Smooth muscle cell (in vitro differentiated cells): ENCODE measurements around the gene TP63. TPM values are rescaled to one million over a fixed set of nuclear protein-coding genes. Genes with fewer than 3 reads are reported as not detected.

Source experiments
- DNase-seq: peaks from one replicate; lab custom pipeline; 2025; ENCODE audit not compliant: unreplicated experiment; lab: John Stamatoyannopoulos, UW
- H2AFZ ChIP-seq: fragments of 200-600 bp; sonication (generic); 2 replicates; pipeline ENCODE4 v1.6.0; 2016; ENCODE audit warnings: antibody characterized with exemption, low read depth, mild to moderate bottlenecking
- H3F3A ChIP-seq: fragments of 200-600 bp; sonication (generic); 2 replicates; pipeline ENCODE4 v1.6.0; 2017; ENCODE audit warnings: antibody characterized with exemption, low read depth
- H3K27ac ChIP-seq: fragments of 200-600 bp; sonication (generic); 2 replicates; pipeline ENCODE4 v1.5.1; 2016; ENCODE audit warnings: low read depth, mild to moderate bottlenecking
- H3K27me3 ChIP-seq: fragments of 200-600 bp; sonication (generic); 2 replicates; pipeline ENCODE4 v1.6.1; 2016; ENCODE audit warnings: low read depth, mild to moderate bottlenecking
- H3K36me3 ChIP-seq: fragments of 200-600 bp; sonication (generic); 2 replicates; pipeline ENCODE4 v1.5.1; 2016; ENCODE audit warnings: low read depth
- H3K4me1 ChIP-seq: fragments of 200-600 bp; sonication (generic); 2 replicates; pipeline ENCODE4 v1.5.1; 2016; ENCODE audit warnings: low read depth
- H3K4me2 ChIP-seq: fragments of 200-600 bp; sonication (generic); 2 replicates; pipeline ENCODE4 v1.6.0; 2016; ENCODE audit warnings: mild to moderate bottlenecking
- H3K4me3 ChIP-seq: fragments of 200-600 bp; sonication (generic); 2 replicates; pipeline ENCODE4 v1.5.1; 2016; ENCODE audit warnings: mild to moderate bottlenecking
- H3K79me2 ChIP-seq: fragments of 200-600 bp; sonication (generic); 2 replicates; pipeline ENCODE4 v1.6.0; 2016; ENCODE audit warnings: low read depth, mild to moderate bottlenecking
- H3K9ac ChIP-seq: fragments of 200-600 bp; sonication (generic); 2 replicates; pipeline ENCODE4 v1.6.0; 2016; ENCODE audit warnings: low read depth
- H3K9me3 ChIP-seq: fragments of 200-600 bp; sonication (generic); replicated peaks from 2 replicates; pipeline ENCODE4 v1.5.1; 2016; ENCODE audit warnings: low read depth
- H4K20me1 ChIP-seq: fragments of 200-600 bp; sonication (generic); 2 replicates; pipeline ENCODE4 v1.6.0; 2016; ENCODE audit warnings: low read depth
- WGBS: methylation state at CpG from one replicate; pipeline ENCODE4 v1.1.7; 2016; ENCODE audit warnings: low lambda C conversion rate; 5-methylcytosine and 5-hydroxymethylcytosine counted together
- polyA plus RNA-seq: library from polyadenylated mRNA; unstranded; fragments of >200 nt; fragmentation: Nextera tagmentation; extraction: Ambion mirVana; gene quantifications from 2 replicates; pipeline ENCODE4 v1.2.1, GENCODE V29; 2016
- total RNA-seq: library from RNA; depleted of rRNA; stranded (reverse); fragments of >200 nt; gene quantifications from 2 replicates; pipeline ENCODE4 v1.2.3, GENCODE V29; 2014
- TF ChIP-seq, protein P1 (sequence below): fragments of 200-600 bp; sonication (generic); IDR thresholded peaks from 2 replicates; pipeline ENCODE4 v1.5.1; 2017; ENCODE audit warnings: borderline replicate concordance, mild to moderate bottlenecking, antibody characterized with exemption; ENCODE audit not compliant: insufficient read depth, poor library complexity, severe bottlenecking

TP63 gene
- total and polyA plus RNA-seq, 2 experiments from 2014 or later = 1.9 to 27.1 TPM

DNA sequence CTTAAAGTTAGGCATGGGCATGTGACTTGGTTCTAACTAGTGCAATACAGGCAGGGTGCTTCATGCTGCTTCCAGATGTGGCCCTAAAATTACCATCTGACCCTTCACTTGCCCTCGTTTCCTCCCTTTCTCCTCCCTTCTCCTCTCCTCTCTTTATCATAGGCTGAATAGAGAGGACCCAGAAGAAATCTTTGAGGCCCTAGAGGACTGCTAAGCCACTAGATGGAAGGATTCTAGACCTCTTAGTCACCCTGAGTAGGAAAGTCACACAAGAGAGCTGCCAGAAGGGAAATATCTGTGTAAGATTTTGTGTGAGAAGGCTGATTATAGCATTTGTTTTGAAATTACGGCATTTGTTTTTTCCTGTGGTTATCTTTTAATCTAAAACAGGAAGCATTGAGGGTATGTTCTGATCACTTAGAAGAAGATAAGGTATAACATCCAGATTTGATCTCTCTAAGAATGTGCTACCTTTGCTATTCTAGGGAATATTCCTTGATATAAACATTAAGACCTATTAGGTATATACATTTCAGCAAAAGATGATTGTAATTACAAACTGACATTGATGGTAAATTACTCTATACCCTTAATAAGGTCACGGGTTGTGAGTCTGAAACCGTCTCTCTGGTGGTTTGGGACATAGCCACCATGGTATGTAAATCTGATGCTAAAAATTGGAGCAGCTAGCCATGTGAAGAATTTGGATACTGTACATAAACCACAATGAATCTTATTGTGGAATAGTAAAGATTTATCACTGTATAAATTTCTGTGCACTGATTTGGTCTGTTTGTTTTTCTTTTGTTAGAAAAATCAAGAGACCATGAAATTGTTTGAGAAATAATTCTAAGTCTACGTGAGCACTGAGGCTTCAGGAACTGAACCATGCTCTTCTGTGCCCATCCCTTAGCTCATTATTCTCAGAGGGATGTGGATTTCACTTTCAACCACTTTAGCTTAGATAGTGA, 84.1 kb downstream of the TP63 start:
- Histone ChIP-seq H3K27me3 (no peaks in the 10 kb centered on the region), H3K27ac (peak overlapping the region; percentile 31), H3K4me3 (no peak overlapping the region), H3K9ac (no peak overlapping the region), H4K20me1 (no peaks in the 10 kb centered on the region), H3K9me3 (no peaks in the 10 kb centered on the region), H3K36me3 (no peaks in the 10 kb centered on the region), H3K4me2 (peak overlapping the region; percentile 22), H3K79me2 (no peaks in the 10 kb centered on the region), H2AFZ (no peak overlapping the region), H3F3A (peaks cover 11% of the 10 kb centered on the region), H3K4me1 (peaks cover 9% of the 10 kb centered on the region)
- DNase-seq = no peak
- 54% methylated on average over 5 of the region's 5 CpGs for WGBS
- TF ChIP-seq, protein P1, sequence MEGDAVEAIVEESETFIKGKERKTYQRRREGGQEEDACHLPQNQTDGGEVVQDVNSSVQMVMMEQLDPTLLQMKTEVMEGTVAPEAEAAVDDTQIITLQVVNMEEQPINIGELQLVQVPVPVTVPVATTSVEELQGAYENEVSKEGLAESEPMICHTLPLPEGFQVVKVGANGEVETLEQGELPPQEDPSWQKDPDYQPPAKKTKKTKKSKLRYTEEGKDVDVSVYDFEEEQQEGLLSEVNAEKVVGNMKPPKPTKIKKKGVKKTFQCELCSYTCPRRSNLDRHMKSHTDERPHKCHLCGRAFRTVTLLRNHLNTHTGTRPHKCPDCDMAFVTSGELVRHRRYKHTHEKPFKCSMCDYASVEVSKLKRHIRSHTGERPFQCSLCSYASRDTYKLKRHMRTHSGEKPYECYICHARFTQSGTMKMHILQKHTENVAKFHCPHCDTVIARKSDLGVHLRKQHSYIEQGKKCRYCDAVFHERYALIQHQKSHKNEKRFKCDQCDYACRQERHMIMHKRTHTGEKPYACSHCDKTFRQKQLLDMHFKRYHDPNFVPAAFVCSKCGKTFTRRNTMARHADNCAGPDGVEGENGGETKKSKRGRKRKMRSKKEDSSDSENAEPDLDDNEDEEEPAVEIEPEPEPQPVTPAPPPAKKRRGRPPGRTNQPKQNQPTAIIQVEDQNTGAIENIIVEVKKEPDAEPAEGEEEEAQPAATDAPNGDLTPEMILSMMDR = no peak

DNA sequence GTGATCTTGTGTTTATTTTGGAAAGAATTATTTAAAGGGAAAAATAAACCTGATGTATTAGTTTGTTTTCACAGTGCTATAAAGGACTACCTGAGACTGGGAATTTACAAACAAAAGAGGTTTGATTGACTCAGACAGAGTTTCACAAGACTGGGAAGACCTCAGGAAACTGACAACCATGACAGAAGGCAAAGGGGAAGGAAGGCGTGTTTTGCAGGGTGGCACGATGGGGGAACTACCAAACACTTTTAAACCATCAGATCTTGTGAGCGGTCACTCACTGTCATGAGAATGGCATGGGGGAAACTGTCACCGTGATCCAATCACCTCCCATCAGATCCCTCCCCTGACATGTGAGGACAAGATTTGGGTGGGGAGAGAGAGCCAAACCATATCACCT, 87.0 kb downstream of the TP63 start:
- DNase-seq = no peak
- no peak overlapping the region for H3K9ac ChIP-seq
- no peaks in the 10 kb centered on the region for H3K36me3 ChIP-seq
- no peaks in the 10 kb centered on the region for H3K79me2 ChIP-seq
- H3K4me2 ChIP-seq = no peak overlapping the region
- no peak overlapping the region for H3K4me3 ChIP-seq
- H3K27ac ChIP-seq = no peak overlapping the region
- H3K9me3 ChIP-seq = no peaks in the 10 kb centered on the region
- TF ChIP-seq, protein P1 = no peak
- H3K27me3 ChIP-seq = no peaks in the 10 kb centered on the region
- no peak overlapping the region for H2AFZ ChIP-seq
- 77% methylated on average over 4 of the region's 4 CpGs for WGBS
- no peaks in the 10 kb centered on the region for H3F3A ChIP-seq
- H3K4me1 ChIP-seq = peaks cover 9% of the 10 kb centered on the region
- H4K20me1 ChIP-seq = no peaks in the 10 kb centered on the region

DNA sequence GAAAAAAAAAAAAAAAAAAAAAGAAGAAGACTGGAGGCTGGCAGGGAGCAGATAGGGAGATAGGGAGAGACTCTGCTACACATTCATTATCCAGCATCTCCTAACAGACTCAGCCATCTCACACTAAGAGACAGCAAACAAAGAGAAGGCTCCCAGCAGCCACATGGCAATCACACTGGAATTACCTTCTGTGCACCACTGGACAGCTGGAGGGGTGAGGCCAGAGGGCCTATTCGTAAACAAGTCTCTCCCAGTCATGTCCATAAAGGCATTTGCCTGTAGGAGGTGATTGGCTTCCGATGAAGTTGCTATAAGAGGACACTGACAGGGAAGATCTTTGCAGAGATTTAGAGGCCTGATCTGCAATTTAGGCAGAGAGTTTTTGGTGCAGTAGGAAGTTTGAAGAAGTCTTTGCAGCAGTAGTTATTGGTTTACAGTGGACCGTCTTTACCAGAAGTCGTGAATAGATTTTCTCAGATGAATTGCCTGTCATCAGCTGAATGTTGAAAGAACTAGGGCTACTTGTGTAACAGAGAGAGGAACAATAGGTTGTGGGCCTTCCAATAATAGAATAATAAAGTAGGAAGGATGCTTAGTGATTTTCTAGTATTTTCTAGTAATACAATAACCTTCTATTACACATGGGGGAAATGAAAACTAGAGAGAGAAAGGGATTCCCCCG, 89.7 kb downstream of the TP63 start:
- peaks cover 3% of the 10 kb centered on the region for H3K4me1 ChIP-seq
- no peaks in the 10 kb centered on the region for H3K9me3 ChIP-seq
- no peak overlapping the region for H3K9ac ChIP-seq
- no peaks in the 10 kb centered on the region for H3K27me3 ChIP-seq
- H3K36me3 ChIP-seq = no peaks in the 10 kb centered on the region
- DNase-seq = no peak
- no peaks in the 10 kb centered on the region for H3F3A ChIP-seq
- H4K20me1 ChIP-seq = no peaks in the 10 kb centered on the region
- H3K4me2 ChIP-seq = no peak overlapping the region
- no peak overlapping the region for H3K4me3 ChIP-seq
- H3K79me2 ChIP-seq = no peaks in the 10 kb centered on the region
- H2AFZ ChIP-seq = peak overlapping the region; percentile 55
- H3K27ac ChIP-seq = no peak overlapping the region
- WGBS = 73% methylated on average over 5 of the region's 5 CpGs
- TF ChIP-seq, protein P1 = no peak
